Sigmoid colon (tissue), 4 donors: ENCODE data around the gene FOSL1.

Source experiments
- CTCF ChIP-seq, 4 experiments: fragments of 450-650 bp in 3 of 4; fragments of 200-600 bp in 1 of 4; IDR thresholded peaks; one replicate each; pipeline ENCODE4 v1.5.1; 2016 to 2019; ENCODE audit warnings: antibody characterized with exemption in 4 of 4, mild to moderate bottlenecking in 3 of 4, moderate library complexity in 2 of 4
- POLR2AphosphoS5 ChIP-seq, 4 donors: sonication (generic); formaldehyde crosslinking; IDR thresholded peaks; one replicate each; pipeline ENCODE4 v1.6.1; 2017; ENCODE audit warnings: antibody characterized with exemption in 4 of 4

- no peak for TF ChIP-seq CTCF (IDR thresholded peaks at IDR 0.05)
- no peak for TF ChIP-seq POLR2AphosphoS5 (IDR thresholded peaks at IDR 0.05)
Observed at GRCh38 chr11:65903068-65903481, 2.9 kb upstream of the FOSL1 start.
